Stimulated activated CD4-positive, alpha-beta T cell treated with anti-CD3 and anti-CD28 coated beads, Interleukin-2, amount 100 ng/mL, for 4 hours (primary cell): ENCODE data around the gene ECHDC1.
"Not testable (repeated sequence)": the region's sequence is repeated elsewhere in the genome, so short reads cannot be mapped to it uniquely, and the experiment has no call there.

Source experiments
- DNase-seq: peaks from one replicate; pipeline ENCODE4 v3.0.0-alpha.2; 2020; ENCODE audit warnings: low read depth

The ECHDC1 gene, protein sequence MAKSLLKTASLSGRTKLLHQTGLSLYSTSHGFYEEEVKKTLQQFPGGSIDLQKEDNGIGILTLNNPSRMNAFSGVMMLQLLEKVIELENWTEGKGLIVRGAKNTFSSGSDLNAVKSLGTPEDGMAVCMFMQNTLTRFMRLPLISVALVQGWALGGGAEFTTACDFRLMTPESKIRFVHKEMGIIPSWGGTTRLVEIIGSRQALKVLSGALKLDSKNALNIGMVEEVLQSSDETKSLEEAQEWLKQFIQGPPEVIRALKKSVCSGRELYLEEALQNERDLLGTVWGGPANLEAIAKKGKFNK

DNA sequence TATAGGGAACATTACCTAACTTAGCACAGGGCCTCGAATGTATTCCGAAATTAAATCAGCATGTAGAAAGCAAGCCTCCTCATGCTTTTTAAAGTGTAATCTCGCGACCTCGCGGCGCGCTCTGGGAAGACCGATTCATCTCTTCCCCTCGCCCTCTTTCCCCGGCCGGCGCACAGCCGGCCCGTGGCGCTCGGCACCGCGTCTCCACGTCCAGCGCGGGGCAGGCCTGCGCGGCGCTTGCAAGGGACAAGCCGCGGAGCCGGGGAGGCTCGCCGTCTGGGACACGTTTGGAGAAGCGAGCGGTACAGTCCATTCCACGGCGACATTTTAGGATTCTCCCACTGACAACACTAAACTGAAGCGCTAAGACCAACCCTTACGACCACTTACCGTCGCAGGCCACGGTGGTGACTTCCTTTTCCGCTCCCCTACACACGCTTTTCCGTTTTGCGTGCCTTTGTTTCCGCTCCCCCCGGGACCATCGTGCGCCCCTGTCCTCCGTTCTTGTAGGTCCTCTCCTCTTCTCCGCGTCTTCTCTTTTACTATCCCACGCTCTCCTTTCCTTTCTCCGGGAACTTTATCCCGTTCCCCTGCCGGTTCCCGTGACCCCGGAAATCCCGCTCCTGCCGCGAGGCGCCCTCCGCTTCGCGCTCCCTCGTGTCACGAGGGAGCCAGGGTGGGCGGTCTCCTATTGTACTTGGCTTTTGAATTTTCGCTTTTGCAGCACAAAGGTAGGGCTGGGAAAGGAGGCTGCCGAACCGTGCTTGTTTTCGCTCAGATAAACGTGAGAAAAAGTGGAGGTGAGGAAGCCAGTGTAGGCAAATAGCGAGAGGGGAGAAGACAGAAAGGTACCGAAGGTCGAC lies at the start of gene ECHDC1:
ECHDC1 (minus strand) TSS at position 664 of the 863 bp plus-strand sequence. CDS start 12,581 bp downstream, outside the sequence.
- DNase-seq = peak; percentile 59

DNA sequence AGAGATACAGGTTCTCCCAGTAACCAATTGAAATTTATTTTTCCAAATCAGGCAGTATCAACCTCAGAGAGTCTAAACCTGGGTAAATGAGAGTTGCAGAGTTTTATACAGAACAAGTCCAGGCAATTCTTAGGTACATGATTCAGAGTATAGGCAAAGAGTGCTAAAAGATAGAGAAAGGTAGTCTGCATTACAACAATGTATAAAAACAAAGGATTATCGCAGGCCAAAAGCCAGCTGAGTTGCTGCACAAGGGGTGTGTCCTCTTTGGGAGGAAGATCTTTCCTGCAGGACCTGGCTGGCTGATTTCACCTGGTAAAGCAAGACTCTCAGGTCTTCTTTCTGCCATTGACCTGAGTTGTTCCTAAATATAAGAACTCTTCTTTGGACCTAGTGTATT lies 48.9 kb upstream of the ECHDC1 start:
- DNase-seq = no peak

DNA sequence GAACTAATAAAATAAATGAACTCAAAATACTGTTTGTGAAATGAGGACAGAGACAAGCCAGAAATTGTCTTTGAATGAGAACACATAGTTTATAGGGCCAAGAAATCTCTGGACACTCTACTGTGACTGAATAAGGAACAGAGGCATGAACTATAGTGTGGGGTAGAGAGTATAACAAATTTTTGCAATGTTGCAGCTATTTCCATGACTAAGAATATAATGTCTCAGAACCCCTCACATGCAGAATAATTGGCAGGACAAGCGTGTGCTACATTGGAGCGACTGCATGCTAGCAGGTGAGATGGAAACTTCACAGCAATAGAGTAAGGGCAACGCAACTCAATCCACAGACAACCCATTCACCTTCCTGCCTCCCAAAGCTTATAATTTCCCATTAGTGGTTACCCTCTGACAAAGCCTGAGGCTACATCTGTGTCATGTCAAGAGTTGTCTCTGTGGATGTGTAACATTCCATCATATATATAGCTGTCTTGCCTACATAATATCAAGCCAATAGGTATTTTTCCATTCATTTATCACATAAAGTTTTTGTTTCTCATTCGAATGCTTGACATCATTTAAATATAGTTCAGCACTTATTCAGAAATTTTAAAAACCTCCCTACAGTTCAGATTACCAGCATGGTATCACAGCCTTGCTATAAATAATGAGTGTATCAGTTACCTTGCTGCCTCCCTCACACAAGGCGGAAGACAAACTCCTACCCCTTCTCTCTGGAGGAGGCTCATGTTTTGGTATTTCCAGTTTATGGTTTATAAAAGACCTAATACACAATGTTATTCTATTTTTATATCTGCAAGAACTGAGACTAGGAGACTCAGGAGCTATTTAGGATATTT lies 47.9 kb upstream of the ECHDC1 start:
- no peak for DNase-seq

DNA sequence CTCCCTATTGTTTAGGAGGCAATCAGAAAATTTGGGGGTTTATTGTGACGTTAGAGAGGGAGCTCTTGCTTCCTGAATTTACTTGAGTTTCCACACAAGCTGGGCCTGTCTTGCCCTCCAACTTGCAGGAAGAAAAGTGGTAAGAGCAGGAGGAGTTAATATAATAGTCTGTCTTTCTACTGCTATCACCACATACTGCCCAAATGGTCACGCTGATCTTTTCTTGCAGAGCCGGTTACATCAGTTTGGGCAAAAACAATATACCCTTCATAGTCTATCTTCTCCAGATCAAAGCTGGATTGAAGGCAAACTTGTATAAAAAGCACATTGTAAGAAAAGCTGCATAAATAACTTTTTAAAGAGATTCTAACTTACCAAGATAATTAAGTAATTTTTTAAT lies 46.3 kb upstream of the ECHDC1 start:
- no peak for DNase-seq

DNA sequence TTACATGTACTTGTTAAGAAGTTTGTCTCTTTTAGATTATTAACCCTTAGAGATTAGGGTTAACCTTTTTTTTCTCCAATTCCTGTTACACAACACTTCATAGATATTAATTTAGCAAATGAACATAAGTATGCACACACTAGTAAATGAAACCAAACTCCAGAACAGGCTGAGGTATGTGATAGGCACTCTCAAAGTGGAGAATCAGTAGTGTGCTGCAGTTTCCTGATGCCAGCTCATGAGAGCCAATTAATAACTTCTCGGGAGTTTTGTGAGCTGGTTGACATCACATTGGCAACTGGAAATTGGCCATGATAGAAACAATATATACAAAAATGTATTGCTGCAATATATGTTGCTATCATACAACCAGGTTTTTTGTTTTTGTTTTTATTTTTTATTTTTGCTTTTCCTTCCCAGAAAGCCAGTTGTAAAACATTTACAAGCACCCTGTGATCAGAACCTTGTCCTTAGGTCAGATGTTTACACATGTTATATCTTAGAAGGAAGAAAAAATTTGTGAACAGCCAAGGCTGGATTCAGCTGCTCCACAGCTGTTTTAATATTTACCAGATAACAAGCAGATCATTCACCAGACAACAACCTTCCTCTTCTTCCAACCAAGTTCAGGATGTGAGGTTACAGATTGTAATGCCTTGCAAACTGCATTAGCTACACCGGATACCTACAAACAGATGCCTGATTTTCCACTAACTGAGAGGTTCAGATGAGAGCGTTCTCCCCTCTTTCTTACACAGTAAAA lies 42.4 kb upstream of the ECHDC1 start:
- DNase-seq = no peak

DNA sequence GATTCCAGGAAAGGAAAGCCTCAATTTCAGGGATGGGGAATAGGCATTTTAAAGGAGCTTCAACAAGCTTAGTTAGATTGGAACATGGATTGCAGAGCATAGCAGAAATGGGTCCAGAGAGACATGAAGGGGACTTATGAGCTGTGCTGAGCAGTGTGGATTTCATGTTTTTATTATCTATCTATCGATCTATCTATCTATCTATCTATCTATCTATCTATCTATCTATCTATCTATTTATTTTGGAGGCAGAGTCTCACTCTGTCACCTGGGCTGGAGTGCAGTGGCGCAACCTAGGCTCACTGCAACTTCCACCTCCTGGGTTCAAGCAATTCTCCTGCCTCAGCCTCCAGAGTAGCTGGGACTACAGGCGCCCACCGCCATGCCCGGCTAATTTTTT lies 41.4 kb upstream of the ECHDC1 start:
- not testable (repeated sequence) for DNase-seq

DNA sequence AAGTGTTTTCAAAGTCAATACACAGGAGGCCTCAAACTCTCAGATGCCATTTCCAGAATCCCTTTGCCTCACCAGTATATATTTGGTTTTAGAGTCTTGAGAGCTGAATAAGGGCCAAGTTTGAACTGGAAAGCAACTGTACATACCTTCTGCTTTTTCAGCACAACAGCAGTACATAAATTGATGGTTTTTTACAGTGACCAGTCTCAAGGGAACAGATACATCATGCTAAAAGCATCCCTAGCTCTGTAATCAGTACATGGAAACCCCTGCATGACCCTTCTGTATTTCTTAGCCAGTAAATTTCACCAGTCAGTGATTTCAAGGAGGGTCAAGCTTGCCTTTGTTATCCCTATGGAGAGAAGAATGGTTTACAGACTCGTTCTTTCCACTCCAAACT lies 40.6 kb upstream of the ECHDC1 start:
- no peak for DNase-seq

DNA sequence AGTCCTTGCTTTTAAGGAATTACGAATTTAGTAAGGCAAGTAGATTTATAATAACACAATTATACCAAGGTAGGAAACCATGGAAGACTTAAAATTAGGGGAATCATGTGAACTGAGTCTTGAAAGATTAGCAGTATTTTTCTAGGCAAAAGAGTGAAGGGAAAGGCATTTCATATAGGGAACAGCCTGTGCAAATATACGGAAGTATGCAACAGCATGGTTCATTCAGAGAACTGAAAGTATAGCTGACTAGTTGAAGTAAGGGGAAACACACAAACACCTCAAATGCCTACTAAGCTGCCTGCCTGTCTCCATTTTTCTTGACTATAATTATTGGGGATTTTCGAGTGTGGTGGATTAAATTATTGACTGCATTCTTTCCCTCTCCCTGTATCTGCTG lies 39.0 kb upstream of the ECHDC1 start:
- DNase-seq = no peak

DNA sequence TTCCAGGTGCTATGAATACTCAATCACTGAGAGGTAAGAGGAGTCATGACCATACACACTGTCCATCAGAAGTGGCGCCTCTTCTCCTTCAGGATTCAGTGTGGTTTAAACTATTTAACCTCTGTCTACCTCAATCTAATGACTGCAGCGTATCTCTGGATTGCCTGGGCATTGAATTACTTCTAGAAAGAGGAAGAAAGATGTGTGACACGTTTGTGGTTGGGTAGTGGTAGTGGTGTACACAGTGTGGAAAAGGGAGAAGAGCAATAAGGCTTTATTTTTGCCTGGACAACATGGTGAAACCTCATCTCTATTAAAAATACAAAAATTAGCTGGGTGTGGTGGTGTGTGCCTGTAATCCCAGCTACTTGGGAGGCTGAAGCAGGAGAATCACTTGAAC lies 38.0 kb upstream of the ECHDC1 start:
- no peak for DNase-seq

DNA sequence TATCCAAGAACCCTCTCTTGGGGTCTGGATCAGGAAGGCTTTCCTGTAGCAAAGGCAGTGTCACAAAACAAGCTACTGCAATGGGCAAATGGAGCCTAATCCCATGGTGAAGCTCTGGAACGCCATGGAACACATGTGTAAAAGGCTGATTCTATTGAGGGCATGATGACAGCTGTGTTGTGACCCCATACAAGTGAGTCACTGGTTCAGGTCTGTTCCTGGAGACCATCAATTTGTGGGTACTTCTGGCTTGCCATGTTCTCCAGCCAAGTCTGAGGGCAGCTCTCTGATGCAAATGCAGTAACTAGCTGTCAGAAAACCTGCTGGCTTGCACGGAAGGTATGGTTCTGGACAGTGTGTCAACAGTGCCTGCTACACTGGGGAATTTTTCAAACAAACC lies 33.3 kb upstream of the ECHDC1 start:
- DNase-seq = no peak

DNA sequence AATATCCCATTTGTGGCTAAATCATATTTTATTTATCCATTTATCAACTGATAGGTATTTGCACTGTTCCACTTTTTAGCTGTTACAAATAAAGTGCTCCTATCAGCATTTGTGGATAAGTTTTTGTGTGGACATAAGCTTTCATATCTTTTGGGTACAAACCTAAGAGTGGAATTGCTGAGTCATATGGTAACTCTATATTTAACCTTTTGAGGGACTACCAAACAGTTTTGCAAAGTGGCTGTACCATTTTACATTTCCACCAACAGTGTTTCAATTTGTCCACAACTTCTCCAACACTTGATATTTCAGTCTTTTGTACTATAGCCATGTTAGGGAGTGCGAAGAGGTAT lies 23.6 kb upstream of the ECHDC1 start:
- no peak for DNase-seq

DNA sequence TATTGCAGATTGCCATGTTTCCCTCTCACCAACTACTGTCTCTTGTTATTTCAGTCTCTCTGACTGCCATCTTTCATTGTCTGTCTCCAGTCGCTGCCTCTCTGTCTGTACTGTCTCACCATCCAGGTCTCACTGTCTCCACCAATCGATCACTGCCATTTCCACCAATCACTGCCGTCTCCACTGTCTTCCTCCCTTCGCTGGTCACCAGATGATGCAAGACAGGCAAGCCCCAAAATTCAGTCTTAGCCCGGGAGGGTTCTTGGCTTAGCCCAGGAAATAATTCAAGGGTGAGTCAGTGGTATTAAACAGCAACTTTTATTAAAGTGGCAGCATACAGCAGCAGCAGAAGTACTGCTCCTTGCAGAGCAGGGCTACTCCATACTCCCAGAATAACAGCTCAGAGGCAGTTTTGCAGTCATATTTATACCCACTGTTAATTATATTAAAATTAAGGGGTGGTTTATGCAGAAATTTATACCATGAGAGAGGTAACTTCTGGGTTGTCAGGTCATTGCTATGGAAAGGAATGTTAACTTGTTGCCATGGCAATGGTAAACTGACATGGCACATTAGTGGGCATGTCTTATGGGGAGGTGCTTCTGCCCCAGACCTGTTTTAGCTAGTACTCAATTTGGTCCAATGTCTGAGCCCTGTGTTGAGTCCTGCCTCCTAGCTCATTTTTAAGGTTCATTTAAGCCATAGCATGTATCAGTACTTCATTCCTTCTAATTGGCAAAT lies 23.0 kb upstream of the ECHDC1 start:
- no peak for DNase-seq

DNA sequence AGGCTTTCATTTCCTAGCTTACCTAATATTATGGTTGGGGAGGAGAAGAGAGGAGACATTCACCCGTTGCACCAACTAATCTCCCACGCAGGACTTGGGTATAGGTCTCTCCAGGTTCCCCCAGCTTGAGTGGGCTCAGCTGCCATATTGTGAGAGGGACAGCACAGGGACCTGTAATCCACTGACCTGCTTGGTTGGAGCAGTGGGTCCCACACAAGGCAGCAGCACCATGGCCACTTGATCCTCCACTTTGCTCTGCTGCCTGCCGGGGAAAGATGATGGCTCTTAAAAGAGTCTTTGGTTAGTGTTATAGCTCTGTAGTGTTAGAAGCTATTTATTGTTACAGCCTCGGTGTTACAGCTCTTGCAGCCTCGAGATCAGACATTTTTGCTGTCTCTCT lies 22.5 kb upstream of the ECHDC1 start:
- DNase-seq = no peak

DNA sequence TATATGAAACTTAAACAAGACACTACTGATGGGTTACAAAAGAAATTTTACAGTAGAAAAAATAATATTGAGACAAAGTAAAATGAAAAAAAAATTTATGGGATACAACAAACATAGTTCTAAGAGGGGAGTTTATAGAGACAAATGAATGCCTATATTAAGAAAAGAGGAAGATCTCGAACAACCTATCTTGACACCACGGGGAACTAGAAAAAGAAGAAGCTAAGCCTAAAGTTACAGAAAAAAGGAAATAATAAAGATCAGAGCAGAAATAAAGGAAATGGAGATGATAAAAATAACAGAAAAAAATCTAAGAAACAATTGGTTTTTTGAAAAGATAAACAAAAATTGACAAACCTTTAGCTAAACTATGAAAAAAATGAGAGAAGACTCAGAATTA lies 9.1 kb upstream of the ECHDC1 start:
- no peak for DNase-seq

DNA sequence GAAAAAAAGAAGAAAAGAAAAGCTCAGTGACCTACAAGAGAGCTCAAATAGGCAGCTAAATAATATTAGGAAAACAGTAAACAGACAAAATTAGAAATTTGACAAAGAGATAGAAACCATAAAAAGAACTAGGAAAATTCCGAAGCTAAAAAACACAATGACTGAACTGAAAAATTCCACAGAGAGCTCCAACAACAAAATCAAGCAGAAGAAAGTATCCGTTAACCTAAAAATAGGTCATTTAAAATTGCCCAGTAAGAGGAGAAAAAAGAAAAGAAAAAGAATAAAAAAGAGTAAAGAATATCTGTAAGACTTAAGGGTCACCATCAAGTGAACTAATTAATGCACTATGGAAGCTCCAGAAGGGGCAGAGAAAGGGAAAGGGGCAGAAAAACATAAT lies 6.6 kb upstream of the ECHDC1 start:
- no peak for DNase-seq

DNA sequence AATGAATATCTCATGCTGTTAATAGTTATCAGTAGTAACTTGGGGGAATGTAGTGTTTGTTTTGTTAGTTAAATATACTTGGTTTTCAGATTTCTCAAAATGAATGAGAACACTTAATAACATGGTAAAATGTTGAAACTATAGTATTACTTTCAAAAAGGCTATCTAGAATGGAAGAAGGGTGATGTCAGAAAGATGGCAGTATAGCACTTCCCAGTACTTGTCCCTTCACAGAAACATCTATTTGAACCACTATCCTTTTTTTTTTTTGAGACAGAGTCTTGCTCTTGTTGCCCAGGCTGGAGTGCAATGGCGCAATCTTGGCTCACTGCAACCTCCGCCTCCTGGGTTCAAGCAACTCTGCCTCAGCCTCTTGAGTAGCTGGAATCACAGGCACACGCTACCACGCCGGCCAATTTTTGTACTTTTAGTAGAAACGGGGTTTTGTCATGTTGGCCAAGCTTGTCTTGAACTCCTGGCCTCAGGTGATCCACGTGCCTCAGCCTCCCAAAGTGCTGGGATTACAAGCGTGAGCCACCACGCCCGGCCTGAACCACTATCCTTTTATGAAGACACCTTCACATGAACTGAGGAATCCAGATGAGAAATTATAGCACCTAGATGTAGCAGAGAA lies 4.7 kb upstream of the ECHDC1 start:
- no peak for DNase-seq

DNA sequence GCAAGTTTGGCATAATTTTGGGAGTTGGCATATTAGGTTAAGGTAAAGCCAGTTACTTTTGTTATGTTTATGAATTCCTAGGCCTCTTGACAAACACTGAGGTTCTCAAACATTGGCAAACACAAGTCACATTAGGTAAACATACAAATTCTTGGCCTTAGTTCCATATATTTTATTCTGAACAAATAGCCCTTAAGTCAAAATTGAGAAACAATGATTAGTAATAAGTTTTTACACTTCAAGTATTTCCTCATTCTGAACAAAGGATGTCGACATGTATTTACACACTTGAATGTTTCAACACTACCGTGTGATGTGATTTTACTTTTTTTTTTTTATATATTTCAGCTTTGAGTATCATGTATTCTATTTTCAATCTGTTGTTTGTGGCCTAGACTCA lies 3.8 kb upstream of the ECHDC1 start:
- no peak for DNase-seq

DNA sequence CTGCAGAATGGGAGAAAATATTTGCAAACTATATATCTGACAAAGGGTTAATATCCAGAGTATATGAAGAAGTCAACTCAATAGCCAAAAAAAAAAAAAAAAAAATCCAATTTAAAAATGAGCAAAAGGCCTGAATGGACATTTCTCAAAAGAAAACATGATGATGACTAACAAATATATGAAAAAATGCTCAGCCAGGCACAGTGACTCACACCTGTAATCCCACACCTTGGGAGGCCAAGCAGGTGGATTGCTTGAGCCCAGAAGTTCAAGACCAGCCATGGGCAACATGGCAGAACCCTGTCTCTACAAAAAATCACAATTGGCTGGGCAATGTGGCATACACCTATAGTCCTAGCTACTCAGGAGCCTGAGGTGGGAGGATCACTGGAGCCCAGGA lies 2.1 kb upstream of the ECHDC1 start:
- DNase-seq = no peak

DNA sequence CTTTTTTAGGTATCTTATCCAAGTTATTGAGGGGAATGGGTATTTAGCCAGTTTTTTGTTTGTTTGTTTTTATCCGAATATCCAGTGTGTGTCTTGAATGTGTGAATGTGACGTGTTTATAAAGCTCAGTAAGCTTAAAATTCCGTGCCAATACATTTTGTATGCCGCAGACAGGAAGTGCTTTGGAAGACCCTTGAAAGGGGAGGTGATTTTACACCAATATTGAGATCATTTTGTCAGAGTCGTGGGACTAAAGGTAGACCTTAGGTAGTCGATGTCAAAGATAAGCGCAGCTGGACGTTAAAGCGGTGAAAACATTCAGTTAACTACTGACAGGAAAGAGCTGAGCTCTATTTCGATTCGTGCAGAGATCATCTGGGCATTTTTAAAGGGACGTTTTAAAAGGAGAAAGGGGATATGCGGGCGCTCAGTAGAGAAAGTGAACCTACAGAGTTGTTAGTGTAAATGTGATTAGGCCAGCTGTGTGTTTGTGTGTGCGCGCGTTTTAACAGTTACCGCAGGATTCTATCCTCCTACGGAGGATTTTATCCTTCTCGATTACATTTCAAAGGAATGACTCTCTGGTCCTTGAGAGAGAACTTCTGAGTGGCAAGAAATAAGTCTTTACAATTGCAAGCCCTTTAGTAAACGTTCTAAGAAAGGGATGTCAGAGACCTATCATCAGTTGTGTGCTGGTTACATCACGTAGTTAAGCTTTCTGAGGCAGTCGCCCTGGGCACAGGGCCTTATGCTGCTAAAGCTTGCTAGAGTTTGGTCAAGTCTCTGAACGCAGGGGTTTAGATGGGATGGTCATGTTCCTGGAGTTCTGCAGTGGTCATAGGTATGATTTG lies 625 bp upstream of the ECHDC1 start:
- no peak for DNase-seq
